Keratinocyte (primary cell): ENCODE results near the gene FOXP2. TPM values are rescaled to one million over a fixed set of nuclear protein-coding genes. Genes with fewer than 3 reads are reported as not detected.

Experiments
- DNase-seq: peaks from one replicate; pipeline ENCODE4 v3.0.0-alpha.2; 2011; ENCODE audit warnings: low read depth, missing footprints, low spot score
- FAIRE-seq: peaks from 2 replicates; lab custom pipeline; 2011; peaks lifted over from hg19 to GRCh38; lab: Jason Lieb, UNC
- H2AFZ ChIP-seq: 2 replicates; pipeline ENCODE4 v1.6.0; 2012; ENCODE audit warnings: low read length, control low read depth, inconsistent platforms; ENCODE audit not compliant: control insufficient read depth
- H3K27ac ChIP-seq: 2 replicates; pipeline ENCODE4 v1.5.1; 2011; ENCODE audit warnings: low read length; ENCODE audit not compliant: control insufficient read depth, insufficient read depth
- H3K27me3 ChIP-seq: 3 replicates; pipeline ENCODE4 v1.6.0; 2011; ENCODE audit warnings: low read length; ENCODE audit not compliant: control insufficient read depth, insufficient read depth; ENCODE audit errors: extremely low read depth
- H3K36me3 ChIP-seq, 2 experiments: 2 replicates in 1 of 2; 3 replicates in 1 of 2; pipeline ENCODE4 v1.5.1; 2011; ENCODE audit warnings: low read length in 2 of 2, mild to moderate bottlenecking in 1 of 2; ENCODE audit not compliant: control insufficient read depth in 2 of 2, insufficient read depth in 2 of 2; ENCODE audit errors: extremely low read depth in 1 of 2
- H3K4me1 ChIP-seq: 3 replicates; pipeline ENCODE4 v1.5.1; 2011; ENCODE audit warnings: low read length; ENCODE audit not compliant: control insufficient read depth, insufficient read depth; ENCODE audit errors: extremely low read depth
- H3K4me2 ChIP-seq: 3 replicates; pipeline ENCODE4 v1.6.0; 2011; ENCODE audit warnings: low read depth, low read length; ENCODE audit not compliant: control insufficient read depth, insufficient read depth; ENCODE audit errors: extremely low read depth
- H3K4me3 ChIP-seq, 3 experiments: fragments of 200-600 bp in 1 of 3; sonication (generic) in 1 of 3; 2 replicates in 2 of 3; 3 replicates in 1 of 3; pipeline ENCODE4 v1.5.1; 2011 to 2016; ENCODE audit warnings: low read length in 3 of 3, mild to moderate bottlenecking in 3 of 3, control low read depth in 2 of 3, inconsistent platforms in 1 of 3, low read depth in 1 of 3, mixed read lengths in 1 of 3, mixed run types in 1 of 3, moderate library complexity in 1 of 3; ENCODE audit not compliant: control insufficient read depth in 2 of 3, insufficient read depth in 2 of 3; ENCODE audit errors: extremely low read depth in 1 of 3
- H3K79me2 ChIP-seq: 2 replicates; pipeline ENCODE4 v1.6.0; 2012; ENCODE audit warnings: low read length; ENCODE audit not compliant: control insufficient read depth, insufficient read depth
- H3K9ac ChIP-seq: 3 replicates; pipeline ENCODE4 v1.6.0; 2011; ENCODE audit warnings: low read length; ENCODE audit not compliant: control insufficient read depth, insufficient read depth; ENCODE audit errors: extremely low read depth
- H3K9me1 ChIP-seq: 3 replicates; pipeline ENCODE4 v1.6.0; 2011; ENCODE audit warnings: low read length; ENCODE audit not compliant: control insufficient read depth, insufficient read depth; ENCODE audit errors: extremely low read depth
- H3K9me3 ChIP-seq: 2 replicates; pipeline ENCODE4 v1.5.1; 2012; ENCODE audit warnings: low read depth, low read length; ENCODE audit not compliant: control insufficient read depth
- H4K20me1 ChIP-seq: 3 replicates; pipeline ENCODE4 v1.6.0; 2011; ENCODE audit warnings: low read length; ENCODE audit not compliant: control insufficient read depth, insufficient read depth; ENCODE audit errors: extremely low read depth
- EZH2 ChIP-seq: IDR thresholded peaks from one replicate; pipeline ENCODE4 v1.6.1; 2012; ENCODE audit warnings: inconsistent platforms, mild to moderate bottlenecking, low read length, moderate library complexity
- dilution Hi-C: fragments of 300-500 bp; cut with MboI; formaldehyde crosslinking; loops from one replicate; pipeline ENCODE4 v1.7.0; 2020; ENCODE audit warnings: low sequenced_read_pairs; ENCODE audit not compliant: extremely low pct_ligation_motif_present
- polyA plus RNA-seq, 5 experiments: library from polyadenylated mRNA; depleted of rRNA in 3 of 5; stranded (reverse) in 3 of 5; stranded (forward) in 1 of 5; unstranded in 1 of 5; fragments of >200 nt; gene quantifications; 1 replicate in 1 of 5; 2 replicates in 3 of 5; 3 replicates in 1 of 5; pipeline versions ENCODE4 v1.2.1 to v1.2.3, GENCODE V29; 2011 to 2012; ENCODE audit warnings: missing spikeins in 2 of 5, low read depth in 1 of 5, low replicate concordance in 1 of 5
- TF ChIP-seq, protein P1 (sequence below), 3 experiments: IDR thresholded peaks in 1 of 3; conservative IDR thresholded peaks in 1 of 3; optimal IDR thresholded peaks in 1 of 3; 2 replicates in 2 of 3; 3 replicates in 1 of 3; pipeline versions ENCODE3 to v1.5.1; 2011; ENCODE audit warnings: low read length in 3 of 3, mild to moderate bottlenecking in 3 of 3, moderate library complexity in 2 of 3, control low read depth in 1 of 3, inconsistent platforms in 1 of 3; ENCODE audit not compliant: insufficient read depth in 2 of 3; ENCODE audit errors: extremely low read depth in 1 of 3

FOXP2 gene
- polyA plus RNA-seq, 1 donor (not counting 4 experiments of a cell fraction or from before 2014, with no cell fraction given): 0.98 TPM

DNA sequence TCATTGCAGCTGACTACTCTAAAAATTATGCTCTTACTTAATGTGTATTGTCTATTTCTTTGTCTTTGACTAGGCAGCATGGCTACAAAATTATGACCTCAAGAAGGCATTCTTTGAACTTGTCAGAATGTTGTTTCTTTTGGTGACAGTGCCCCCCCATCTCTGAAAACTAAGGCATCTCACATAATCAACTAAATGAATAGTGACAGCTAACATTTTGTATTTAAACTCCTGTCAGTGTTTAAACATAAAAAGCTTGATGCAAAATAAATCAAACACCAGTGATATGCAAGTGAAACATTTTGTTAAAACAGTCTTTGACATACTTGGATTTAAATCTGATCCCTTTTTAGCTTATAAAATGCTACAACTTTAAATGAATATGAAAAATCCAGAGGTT lies 233.5 kb downstream of the FOXP2 start:
- TF ChIP-seq, protein P1, sequence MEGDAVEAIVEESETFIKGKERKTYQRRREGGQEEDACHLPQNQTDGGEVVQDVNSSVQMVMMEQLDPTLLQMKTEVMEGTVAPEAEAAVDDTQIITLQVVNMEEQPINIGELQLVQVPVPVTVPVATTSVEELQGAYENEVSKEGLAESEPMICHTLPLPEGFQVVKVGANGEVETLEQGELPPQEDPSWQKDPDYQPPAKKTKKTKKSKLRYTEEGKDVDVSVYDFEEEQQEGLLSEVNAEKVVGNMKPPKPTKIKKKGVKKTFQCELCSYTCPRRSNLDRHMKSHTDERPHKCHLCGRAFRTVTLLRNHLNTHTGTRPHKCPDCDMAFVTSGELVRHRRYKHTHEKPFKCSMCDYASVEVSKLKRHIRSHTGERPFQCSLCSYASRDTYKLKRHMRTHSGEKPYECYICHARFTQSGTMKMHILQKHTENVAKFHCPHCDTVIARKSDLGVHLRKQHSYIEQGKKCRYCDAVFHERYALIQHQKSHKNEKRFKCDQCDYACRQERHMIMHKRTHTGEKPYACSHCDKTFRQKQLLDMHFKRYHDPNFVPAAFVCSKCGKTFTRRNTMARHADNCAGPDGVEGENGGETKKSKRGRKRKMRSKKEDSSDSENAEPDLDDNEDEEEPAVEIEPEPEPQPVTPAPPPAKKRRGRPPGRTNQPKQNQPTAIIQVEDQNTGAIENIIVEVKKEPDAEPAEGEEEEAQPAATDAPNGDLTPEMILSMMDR (optimal IDR thresholded peaks at IDR 0.05 in 1 of 3, IDR thresholded peaks at IDR 0.05 in 1 of 3, conservative IDR thresholded peaks at IDR 0.05 in 1 of 3; ENCODE audit: extremely low read depth in 1 of 3, insufficient read depth in 2 of 3, low read length in 3 of 3): no peak
- no peak for TF ChIP-seq EZH2
- FAIRE-seq: no peak
- H3K9me3 ChIP-seq: no peaks in the 10 kb centered on the region
- DNase-seq: no peak
- no peaks in the 10 kb centered on the region for H3K36me3 ChIP-seq
- no peaks in the 10 kb centered on the region for H3K79me2 ChIP-seq
- H3K4me2 ChIP-seq: no peak overlapping the region
- H3K27me3 ChIP-seq: no peaks in the 10 kb centered on the region
- H3K4me3 ChIP-seq: no peak overlapping the region
- no peak overlapping the region for H2AFZ ChIP-seq
- H4K20me1 ChIP-seq: no peaks in the 10 kb centered on the region
- peaks cover 3% of the 10 kb centered on the region for H3K4me1 ChIP-seq
- H3K9ac ChIP-seq: no peak overlapping the region
- H3K27ac ChIP-seq: no peak overlapping the region
- dilution Hi-C loops: no loop called here
- H3K9me1 ChIP-seq: no peaks in the 10 kb centered on the region

DNA sequence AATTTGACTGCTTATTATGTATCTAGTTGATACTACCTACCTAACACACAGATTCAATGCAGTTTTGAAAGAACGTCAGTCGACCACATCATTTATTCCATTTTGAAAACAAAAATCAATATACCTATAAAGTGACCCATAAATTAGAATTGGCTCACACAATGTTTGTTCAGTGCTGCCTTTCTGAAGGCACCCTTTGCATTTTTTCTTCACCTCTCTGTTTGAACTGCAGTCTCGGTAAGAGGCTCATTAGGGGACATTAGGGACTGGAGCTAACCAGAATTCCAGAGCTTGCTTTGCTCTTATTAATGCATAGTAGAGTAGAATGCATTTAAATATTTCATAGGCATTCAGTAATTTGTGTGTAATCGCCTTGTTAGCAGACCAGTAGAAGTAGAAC lies 234.1 kb downstream of the FOXP2 start:
- no peaks in the 10 kb centered on the region for H3K9me1 ChIP-seq
- H3K27ac ChIP-seq: no peak overlapping the region
- TF ChIP-seq, protein P1 (optimal IDR thresholded peaks at IDR 0.05 in 1 of 3, IDR thresholded peaks at IDR 0.05 in 1 of 3, conservative IDR thresholded peaks at IDR 0.05 in 1 of 3; ENCODE audit: extremely low read depth in 1 of 3, insufficient read depth in 2 of 3, low read length in 3 of 3): no peak
- TF ChIP-seq EZH2: no peak
- no peak overlapping the region for H3K4me2 ChIP-seq
- FAIRE-seq (no peak), DNase-seq (no peak)
- no peaks in the 10 kb centered on the region for H3K27me3 ChIP-seq
- H3K9me3 ChIP-seq: no peaks in the 10 kb centered on the region
- dilution Hi-C loops: no loop called here
- no peaks in the 10 kb centered on the region for H4K20me1 ChIP-seq
- H3K4me3 ChIP-seq: no peak overlapping the region
- no peaks in the 10 kb centered on the region for H3K79me2 ChIP-seq
- H3K36me3 ChIP-seq: no peaks in the 10 kb centered on the region
- no peak overlapping the region for H2AFZ ChIP-seq
- no peak overlapping the region for H3K9ac ChIP-seq
- peaks cover 3% of the 10 kb centered on the region for H3K4me1 ChIP-seq
